Central memory CD4-positive, alpha-beta T cell (primary cell): ENCODE results near the gene SUGT1.
"Not testable (repeated sequence)": the region's sequence is repeated elsewhere in the genome, so short reads cannot be mapped to it uniquely, and the experiment has no call there.

Source experiments
- DNase-seq: peaks from one replicate; pipeline ENCODE4 v3.0.0; 2022

Gene SUGT1

DNA sequence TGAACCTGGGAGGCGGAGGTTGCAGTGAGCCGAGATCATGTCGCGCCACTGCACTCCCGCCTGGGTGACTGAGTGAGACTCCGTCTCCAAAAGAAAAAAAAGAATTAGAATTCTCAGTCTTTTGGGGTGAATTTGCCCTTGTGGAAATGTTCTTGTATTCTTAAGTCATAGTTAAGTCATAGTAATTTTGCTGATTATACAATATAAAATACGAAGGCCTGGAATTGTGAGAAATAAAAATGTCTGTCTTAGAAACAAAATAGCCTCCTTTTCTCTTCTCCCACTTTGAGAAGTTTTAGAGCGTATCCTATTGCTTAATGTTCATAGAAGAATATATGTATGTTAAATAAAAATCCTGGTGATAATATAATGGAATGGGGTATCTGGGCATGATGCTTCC, 18.1 kb downstream of the SUGT1 start:
- no peak for DNase-seq

GRCh38 chr13:52673465-52673864, 20.8 kb downstream of the SUGT1 start:
- no peak for DNase-seq

GRCh38 chr13:52677823-52678222, 25.2 kb downstream of the SUGT1 start:
- no peak for DNase-seq

DNA sequence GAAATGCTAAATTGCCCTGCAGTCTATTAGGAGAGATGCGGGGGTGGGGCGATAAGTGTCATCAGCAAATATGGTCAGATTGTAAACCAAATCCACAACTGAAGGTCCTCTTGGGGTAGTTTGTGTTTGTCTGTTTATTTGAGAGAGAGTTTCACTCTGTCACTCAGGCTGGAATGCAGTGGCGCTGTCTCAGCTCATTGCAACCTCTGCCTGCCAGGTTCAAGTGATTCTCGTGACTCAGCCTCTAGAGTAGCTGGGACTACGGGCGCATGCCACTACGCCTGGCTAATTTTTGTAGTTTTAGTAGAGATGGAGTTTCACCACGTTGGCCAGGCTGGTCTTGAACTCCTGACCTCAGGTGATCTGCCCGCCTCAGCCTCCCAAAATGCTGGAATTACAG, 33.2 kb downstream of the SUGT1 start:
- DNase-seq: not testable (repeated sequence)

GRCh38 chr13:52686376-52686775, 33.7 kb downstream of the SUGT1 start:
- DNase-seq: no peak

GRCh38 chr13:52695856-52696255, 43.2 kb downstream of the SUGT1 start:
- DNase-seq: no peak

GRCh38 chr13:52696566-52696965, 43.9 kb downstream of the SUGT1 start:
- DNase-seq: no peak

DNA sequence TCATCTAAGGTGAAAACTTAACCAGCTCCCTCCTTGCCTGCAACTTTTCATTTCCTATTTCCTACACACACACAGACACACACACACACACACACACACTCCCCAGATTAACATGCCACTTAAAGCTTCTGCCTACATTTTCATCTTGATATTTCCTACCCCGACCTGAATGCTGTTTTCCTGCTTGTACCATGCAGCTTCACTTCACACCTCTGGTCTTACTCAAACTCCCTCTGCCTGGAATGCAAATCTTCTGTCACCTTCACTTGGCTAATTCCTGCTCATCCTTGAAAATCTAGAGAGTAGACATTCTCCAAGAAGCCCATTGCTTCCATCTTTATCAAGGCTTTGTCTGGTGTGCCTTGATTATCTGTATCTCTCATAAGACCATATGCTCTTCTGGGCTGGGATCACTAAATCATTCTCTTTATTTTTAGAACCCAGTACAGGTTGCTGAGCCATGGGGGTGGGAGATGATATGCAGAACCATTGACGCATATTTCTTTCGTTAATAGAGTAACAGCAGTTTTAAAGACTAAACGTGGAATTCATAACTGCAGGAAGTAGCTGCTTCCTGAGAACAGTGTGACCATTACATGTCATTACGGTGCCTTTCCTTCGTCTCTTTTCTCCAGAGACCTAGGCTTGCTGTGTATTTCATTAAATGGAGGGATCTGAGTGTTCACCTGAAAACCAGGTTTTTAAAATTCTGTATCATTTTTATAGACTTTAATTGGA, 49.3 kb downstream of the SUGT1 start:
- DNase-seq: no peak

GRCh38 chr13:52703482-52703881, 50.8 kb downstream of the SUGT1 start:
- no peak for DNase-seq

GRCh38 chr13:52706081-52706480, 53.4 kb downstream of the SUGT1 start:
- DNase-seq: no peak

GRCh38 chr13:52707375-52707774, 54.7 kb downstream of the SUGT1 start:
- no peak for DNase-seq

DNA sequence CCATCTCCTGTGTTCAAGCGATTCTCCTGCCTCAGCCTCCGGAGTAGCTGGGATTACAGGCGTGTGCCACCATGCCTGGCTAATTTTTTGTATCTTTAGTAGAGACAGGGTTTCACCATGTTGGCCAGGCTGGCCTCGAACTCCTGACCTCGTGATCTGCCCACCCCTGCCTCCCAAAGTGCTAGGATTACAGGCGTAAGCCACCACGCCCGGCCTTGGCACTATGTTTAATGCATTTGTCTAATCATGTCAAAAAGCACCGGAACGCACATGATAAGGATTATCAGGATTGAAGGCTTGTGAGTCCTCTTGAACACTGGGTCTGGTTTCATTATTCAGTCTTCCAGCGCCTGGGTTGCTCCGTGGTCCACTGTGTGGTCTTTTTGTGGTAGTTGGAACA, 55.6 kb downstream of the SUGT1 start:
- not testable (repeated sequence) for DNase-seq

DNA sequence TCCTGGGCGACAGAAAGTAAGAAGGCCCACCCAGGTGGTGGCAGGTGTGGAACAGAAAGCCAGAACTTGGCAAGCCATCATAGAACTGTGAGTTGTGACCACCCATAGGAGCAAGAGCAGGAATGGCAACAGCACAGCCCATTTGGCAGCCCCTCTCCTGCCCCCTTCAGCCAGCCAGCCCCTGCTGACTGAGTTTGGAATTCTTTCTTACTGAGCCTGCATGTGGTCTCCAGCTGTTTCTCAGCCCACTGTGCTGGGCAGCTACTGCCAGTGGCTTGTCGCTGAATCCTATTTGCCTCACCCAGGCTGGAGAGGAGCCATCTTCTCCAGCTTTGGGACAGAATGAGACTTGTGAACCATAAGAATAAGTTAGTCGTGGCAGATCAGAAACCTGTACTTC, 58.6 kb downstream of the SUGT1 start:
- no peak for DNase-seq

DNA sequence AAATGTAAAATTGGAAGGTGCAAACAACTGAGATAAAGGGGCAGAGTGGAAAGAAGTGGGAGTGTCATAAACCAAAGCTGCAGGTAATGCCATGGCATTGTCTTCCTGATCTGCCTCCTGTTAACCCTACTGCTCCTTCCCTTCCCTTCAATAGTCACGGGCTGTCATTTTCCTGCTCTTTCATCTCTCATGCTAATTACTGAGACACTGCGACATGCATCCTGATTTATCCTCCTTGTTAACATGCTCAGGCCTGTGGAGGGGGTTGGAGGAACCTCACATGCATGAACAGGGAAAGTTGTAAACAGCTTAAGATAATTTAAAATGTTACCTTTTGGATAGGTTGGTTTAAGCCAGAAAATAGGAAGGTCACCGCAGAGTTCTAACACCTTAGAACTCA, 59.7 kb downstream of the SUGT1 start:
- no peak for DNase-seq

GRCh38 chr13:52713894-52714293, 61.3 kb downstream of the SUGT1 start:
- DNase-seq: no peak

DNA sequence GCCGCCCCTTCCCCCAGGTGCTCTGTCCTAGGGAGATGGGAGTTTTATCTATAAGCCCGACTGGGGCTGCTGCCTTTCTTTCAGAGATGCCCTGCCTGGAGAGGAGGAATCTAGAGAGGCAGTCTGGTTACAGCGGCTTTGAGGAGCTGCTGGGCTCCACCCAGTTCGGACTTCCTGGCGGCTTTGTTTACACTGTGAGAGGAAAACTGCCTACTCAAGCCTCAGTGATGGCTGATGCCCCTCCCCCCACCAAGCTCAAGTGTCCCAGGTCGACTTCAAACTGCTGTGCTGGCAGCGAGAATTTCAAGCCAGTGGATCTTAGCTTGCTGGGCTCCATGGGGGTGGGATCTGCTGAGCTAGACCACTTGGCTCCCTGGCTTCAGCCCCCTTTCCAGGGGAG, 68.3 kb downstream of the SUGT1 start:
- DNase-seq: not testable (repeated sequence)

DNA sequence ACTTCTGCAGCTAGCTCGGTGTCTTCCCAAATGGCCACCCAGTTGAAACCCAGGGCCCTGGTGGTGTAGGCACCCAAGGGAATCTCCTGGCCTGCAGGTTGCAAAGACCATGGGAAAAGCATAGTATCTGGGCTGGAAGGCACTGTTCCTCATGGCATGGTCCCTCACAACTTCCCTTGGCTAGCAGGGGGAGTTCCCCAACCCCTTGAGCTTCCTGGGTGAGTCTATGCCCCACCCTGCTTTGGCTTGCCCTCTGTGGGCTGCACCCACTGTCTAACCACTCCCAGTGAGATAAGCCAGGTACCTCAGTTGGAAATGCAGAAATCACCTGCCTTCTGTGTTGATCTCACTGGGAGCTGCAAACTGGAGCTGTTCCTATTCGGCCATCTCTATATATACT, 68.7 kb downstream of the SUGT1 start:
- DNase-seq: not testable (repeated sequence)

DNA sequence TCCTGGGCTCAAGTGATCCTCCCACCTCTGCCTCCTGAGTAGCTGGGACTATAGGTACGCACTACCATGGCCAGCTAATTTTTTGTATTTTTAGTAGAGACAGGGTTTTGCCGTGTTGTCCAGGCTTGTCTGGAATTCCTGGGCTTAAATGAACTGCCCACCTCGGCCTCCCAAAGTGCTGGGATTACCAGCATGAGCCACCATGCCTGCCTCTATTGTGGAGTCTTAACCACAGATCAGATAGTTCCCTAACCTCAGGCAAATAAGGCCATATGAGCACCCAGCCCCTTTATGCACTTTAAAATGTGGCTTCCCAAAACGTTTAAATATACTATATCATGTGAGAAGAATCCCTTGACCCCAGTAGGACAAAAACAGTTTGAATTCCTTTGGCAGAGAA, 70.5 kb downstream of the SUGT1 start:
- DNase-seq: no peak

DNA sequence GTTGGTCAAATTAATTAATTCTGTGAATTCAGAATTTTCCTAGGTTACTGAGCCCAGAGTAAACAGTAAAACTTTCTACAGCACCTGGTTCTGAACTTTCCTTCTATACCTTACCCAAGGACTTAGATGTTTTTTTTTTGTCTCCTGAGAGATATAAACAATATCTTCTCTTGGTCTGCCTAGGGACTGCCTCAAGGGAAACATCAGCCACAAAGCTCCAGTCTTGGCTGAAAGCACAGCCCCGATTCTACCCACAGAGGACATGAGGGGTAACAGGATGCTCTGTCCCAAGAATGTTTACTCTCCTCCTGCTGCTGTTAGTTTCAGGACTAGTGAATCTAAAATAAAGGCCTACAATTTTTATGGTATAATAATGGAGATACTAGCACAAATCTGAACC, 72.7 kb downstream of the SUGT1 start:
- DNase-seq: no peak

GRCh38 chr13:52726258-52726657, 73.6 kb downstream of the SUGT1 start:
- no peak for DNase-seq

- DNase-seq: no peak
These were observed 81.5 kb downstream of the SUGT1 start for GRCh38 chr13:52734075-52734623.

DNA sequence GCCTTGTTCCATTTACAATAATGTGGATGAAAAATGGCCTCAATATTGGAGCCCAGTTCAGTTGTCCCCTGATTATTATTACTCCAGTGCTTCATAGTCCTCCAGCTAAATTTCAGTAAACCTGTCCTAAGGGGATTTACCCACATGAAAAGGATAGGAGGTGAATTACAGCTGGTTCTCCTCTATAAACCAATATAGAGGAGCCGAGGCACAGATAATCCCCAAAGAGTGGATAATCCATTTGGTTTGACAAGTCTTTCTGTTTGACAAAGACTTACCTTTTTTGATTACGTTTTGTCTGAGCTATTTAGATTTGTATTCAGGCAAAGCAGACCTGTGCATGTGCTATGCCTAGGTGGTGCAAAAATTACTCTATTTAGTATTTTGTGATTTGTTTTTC, 84.3 kb downstream of the SUGT1 start:
- no peak for DNase-seq

DNA sequence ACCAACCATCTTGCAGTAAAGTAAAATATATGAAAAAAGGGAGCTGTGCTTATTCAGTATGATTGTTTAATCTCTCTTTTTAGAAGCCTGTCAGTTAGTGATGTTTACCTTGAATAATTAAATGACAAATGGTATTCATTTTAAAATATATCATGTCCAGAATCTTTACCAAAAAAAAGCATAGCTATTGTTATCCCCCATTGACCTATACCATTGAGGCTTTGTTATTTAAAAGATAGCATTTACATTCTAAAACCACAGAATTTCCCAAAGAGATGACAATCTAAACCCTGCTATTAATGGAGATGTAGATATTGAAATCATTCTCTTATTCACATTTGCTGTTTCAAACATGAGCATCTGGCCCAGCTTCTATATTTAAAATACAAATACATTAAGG, 84.8 kb downstream of the SUGT1 start:
- DNase-seq: no peak

- no peak for DNase-seq
These were observed 85.3 kb downstream of the SUGT1 start for GRCh38 chr13:52737965-52738364.
